PC-3 (cell line): ENCODE data around the gene TEPSIN. TPM values are rescaled to one million over a fixed set of nuclear protein-coding genes. Genes with fewer than 3 reads are reported as not detected.

Source experiments
- ATAC-seq: fragments of 200-7000 bp; cut with Tn5 transposase; 2 replicates; pipeline ENCODE4 v1.9.1; 2020; ENCODE audit warnings: mild to moderate bottlenecking, moderate library complexity
- BruUV-seq: library from RNA; stranded (reverse); fragments of 400-500 nt; replicated peaks from 2 replicates; lab custom pipeline; 2021; lab: Mats Ljungman, UMichigan
- CTCF ChIA-PET: fragments of 300-600 bp; sonication (Branson Sonifier 250); formaldehyde crosslinking; loops from one replicate; lab custom pipeline; 2022; ENCODE audit warnings: antibody characterized with exemption; lab: Charles Lee
- POLR2A ChIA-PET: fragments of 300-600 bp; sonication (Branson Sonifier 250); formaldehyde crosslinking; loops from one replicate; lab custom pipeline; 2022; ENCODE audit warnings: antibody characterized with exemption; ENCODE audit not compliant: unreplicated experiment; lab: Charles Lee
- DNase-seq: peaks from one replicate; pipeline ENCODE4 v3.0.0-alpha.2; 2015
- H2AFZ ChIP-seq: fragments of 300-600 bp; sonication (generic); 2 replicates; pipeline ENCODE4 v1.6.0; 2016; ENCODE audit warnings: antibody characterized with exemption, low read length
- H3F3A ChIP-seq: fragments of 300-600 bp; sonication (generic); one replicate; pipeline ENCODE4 v1.6.0; 2017; ENCODE audit warnings: antibody characterized with exemption, low read length, control low read depth, mild to moderate bottlenecking; ENCODE audit not compliant: unreplicated experiment
- H3K27ac ChIP-seq: fragments of 300-600 bp; sonication (generic); 2 replicates; pipeline ENCODE4 v1.5.1; 2016; ENCODE audit warnings: mild to moderate bottlenecking, low read length
- H3K27me3 ChIP-seq: fragments of 300-600 bp; sonication (generic); 2 replicates; pipeline ENCODE4 v1.6.1; 2016; ENCODE audit warnings: low read length, mixed read lengths
- H3K36me3 ChIP-seq: fragments of 300-600 bp; sonication (generic); 2 replicates; pipeline ENCODE4 v1.6.1; 2016; ENCODE audit warnings: low read depth, mixed run types, low read length, mixed read lengths
- H3K4me1 ChIP-seq: fragments of 300-600 bp; sonication (generic); 2 replicates; pipeline ENCODE4 v1.5.1; 2016; ENCODE audit warnings: low read length; ENCODE audit not compliant: insufficient read depth
- H3K4me2 ChIP-seq: fragments of 300-600 bp; sonication (generic); 2 replicates; pipeline ENCODE4 v1.6.0; 2016; ENCODE audit warnings: low read length
- H3K4me3 ChIP-seq: fragments of 300-600 bp; sonication (generic); 2 replicates; pipeline ENCODE4 v1.5.1; 2016; ENCODE audit warnings: mild to moderate bottlenecking, low read length, mixed read lengths
- H3K79me2 ChIP-seq: fragments of 300-600 bp; sonication (generic); 2 replicates; pipeline ENCODE4 v1.6.1; 2017; ENCODE audit warnings: low read length, mixed read lengths
- H3K9ac ChIP-seq: fragments of 300-600 bp; sonication (generic); 2 replicates; pipeline ENCODE4 v1.6.0; 2016; ENCODE audit warnings: mild to moderate bottlenecking, low read length
- H3K9me2 ChIP-seq: fragments of 300-600 bp; sonication (generic); replicated peaks from 2 replicates; pipeline ENCODE4 v1.6.1; 2016; ENCODE audit warnings: mixed run types, low read length, mixed read lengths
- H3K9me3 ChIP-seq: fragments of 300-600 bp; sonication (generic); 2 replicates; pipeline ENCODE4 v1.6.1; 2016; ENCODE audit warnings: low read length, mixed read lengths
- H4K20me1 ChIP-seq: fragments of 300-600 bp; sonication (generic); 2 replicates; pipeline ENCODE4 v1.6.1; 2016; ENCODE audit warnings: low read length, mixed read lengths
- EZH2 ChIP-seq: fragments of 300-600 bp; sonication (generic); IDR thresholded peaks from one replicate; pipeline ENCODE4 v1.6.1; 2017; ENCODE audit warnings: antibody characterized with exemption, mild to moderate bottlenecking, low read length; ENCODE audit not compliant: unreplicated experiment
- EZH2phosphoT487 ChIP-seq: fragments of 300-600 bp; sonication (generic); IDR thresholded peaks from 2 replicates; pipeline ENCODE4 v1.6.1; 2018; ENCODE audit warnings: mild to moderate bottlenecking, antibody characterized with exemption, low read length, borderline replicate concordance
- intact Hi-C: fragments of 100-400 bp; cut with micrococcal nuclease; formaldehyde crosslinking; loops from 2 replicates; pipeline ENCODE4 v1.9.0; 2023
- total RNA-seq: library from RNA; depleted of rRNA; stranded (reverse); fragments of >200 nt; gene quantifications from 2 replicates; pipeline ENCODE4 v1.2.3, GENCODE V29; 2014
- TF ChIP-seq, protein P1 (sequence below): fragments of 300-600 bp; sonication (generic); conservative IDR thresholded peaks from 2 replicates; pipeline ENCODE4 v1.5.1; 2017; ENCODE audit warnings: antibody characterized with exemption, low read depth, mild to moderate bottlenecking, low read length

The TEPSIN gene
- total RNA-seq, 1 experiment from 2014 or later: 28.8 TPM

DNA sequence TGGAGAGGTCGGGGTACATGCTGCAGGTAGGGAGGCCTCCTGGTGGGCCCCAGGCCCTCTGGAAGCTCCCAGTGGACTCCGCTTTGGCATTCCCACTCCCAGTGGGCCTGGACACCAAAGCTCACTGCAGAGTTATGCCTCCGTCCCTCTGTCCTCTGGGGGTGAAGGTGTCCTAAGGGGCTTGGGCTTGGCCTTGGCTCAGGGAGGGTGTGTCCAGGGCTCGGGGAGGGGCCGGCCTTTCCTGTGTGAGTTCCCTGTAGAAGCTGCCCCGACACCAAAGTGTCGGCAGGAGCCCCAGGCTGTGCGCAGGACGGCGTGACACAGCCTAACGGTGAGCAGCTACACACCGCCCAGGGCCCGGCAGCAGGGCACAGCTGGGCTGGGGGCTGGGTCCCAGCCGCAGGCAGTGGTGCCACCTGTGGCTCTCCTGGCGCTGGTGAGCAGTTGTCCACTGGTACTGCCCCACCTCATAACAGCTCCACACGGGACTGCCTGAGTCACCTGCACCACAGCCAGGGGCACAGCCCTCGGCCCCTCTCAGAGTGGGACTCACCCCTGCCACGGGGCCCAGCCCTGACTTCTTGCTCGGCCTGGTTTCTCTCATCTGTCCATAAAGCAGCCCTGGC lies 6.1 kb downstream of the TEPSIN start:
- Histone ChIP-seq H3K27ac (no peak overlapping the region), H2AFZ (no peak overlapping the region), H3K9me2 (no peaks in the 10 kb centered on the region), H3K9ac (no peak overlapping the region), H3K79me2 (peaks cover 7% of the 10 kb centered on the region), H3K4me3 (no peak overlapping the region), H3K4me2 (no peak overlapping the region), H3K4me1 (peaks cover 5% of the 10 kb centered on the region; the same call in 1 of the 2 replicates), H3F3A (no peaks in the 10 kb centered on the region), H3K27me3 (no peaks in the 10 kb centered on the region), H3K36me3 (no peaks in the 10 kb centered on the region; the same call in 1 of the 2 replicates), H4K20me1 (no peaks in the 10 kb centered on the region), H3K9me3 (no peaks in the 10 kb centered on the region)
- ChIA-PET POLR2A (no interaction called here), CTCF (no interaction called here)
- ATAC-seq (no peak), DNase-seq (no peak)
- intact Hi-C loops: no loop called here
- no TSS peak for BruUV-seq
- TF ChIP-seq, protein P1, sequence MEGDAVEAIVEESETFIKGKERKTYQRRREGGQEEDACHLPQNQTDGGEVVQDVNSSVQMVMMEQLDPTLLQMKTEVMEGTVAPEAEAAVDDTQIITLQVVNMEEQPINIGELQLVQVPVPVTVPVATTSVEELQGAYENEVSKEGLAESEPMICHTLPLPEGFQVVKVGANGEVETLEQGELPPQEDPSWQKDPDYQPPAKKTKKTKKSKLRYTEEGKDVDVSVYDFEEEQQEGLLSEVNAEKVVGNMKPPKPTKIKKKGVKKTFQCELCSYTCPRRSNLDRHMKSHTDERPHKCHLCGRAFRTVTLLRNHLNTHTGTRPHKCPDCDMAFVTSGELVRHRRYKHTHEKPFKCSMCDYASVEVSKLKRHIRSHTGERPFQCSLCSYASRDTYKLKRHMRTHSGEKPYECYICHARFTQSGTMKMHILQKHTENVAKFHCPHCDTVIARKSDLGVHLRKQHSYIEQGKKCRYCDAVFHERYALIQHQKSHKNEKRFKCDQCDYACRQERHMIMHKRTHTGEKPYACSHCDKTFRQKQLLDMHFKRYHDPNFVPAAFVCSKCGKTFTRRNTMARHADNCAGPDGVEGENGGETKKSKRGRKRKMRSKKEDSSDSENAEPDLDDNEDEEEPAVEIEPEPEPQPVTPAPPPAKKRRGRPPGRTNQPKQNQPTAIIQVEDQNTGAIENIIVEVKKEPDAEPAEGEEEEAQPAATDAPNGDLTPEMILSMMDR: no peak
- TF ChIP-seq EZH2phosphoT487 (no peak), EZH2 (no peak)

- intact Hi-C loops: no loop called here
- BruUV-seq: no TSS peak
- Histone ChIP-seq H2AFZ (no peak overlapping the region), H3K27ac (no peak overlapping the region), H4K20me1 (no peaks in the 10 kb centered on the region), H3K4me1 (no peaks in the 10 kb centered on the region), H3K27me3 (no peaks in the 10 kb centered on the region), H3K9me2 (no peaks in the 10 kb centered on the region), H3K9ac (no peak overlapping the region), H3K9me3 (no peaks in the 10 kb centered on the region), H3K4me2 (no peak overlapping the region), H3K36me3 (no peaks in the 10 kb centered on the region; the same call in 1 of the 2 replicates), H3K4me3 (no peak overlapping the region), H3F3A (no peaks in the 10 kb centered on the region), H3K79me2 (no peaks in the 10 kb centered on the region)
- TF ChIP-seq, protein P1: no peak
- TF ChIP-seq EZH2 (no peak), EZH2phosphoT487 (no peak)
- ATAC-seq: no peak
- no peak for DNase-seq
- ChIA-PET POLR2A (no interaction called here), CTCF (no interaction called here)
These were observed 6.9 kb downstream of the TEPSIN start for GRCh38 chr17:81231766-81232581.
